ENCODE data around the gene GNAT3. TPM values are rescaled to one million over a fixed set of nuclear protein-coding genes. Genes with fewer than 3 reads are reported as not detected.

Gene GNAT3
- total RNA-seq: not detected in 2 replicates

DNA sequence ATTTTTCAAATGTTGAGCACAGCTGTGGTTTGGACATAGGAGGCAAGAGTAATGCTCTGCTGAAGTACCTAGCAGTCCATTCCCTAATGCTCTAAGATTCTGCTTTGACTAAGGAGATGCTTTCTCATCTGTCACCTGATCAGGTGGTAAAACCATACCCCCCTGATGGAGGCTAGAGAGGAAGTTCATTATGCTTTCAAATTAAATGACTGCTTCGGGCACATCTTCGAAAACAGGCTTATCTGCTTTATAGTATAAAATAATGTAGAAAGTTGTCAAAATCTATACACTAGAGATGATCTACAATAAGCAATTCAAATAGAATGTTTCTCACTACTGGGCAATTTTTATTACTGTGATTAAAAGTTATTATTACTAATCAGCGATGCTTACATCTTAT is at the start of gene GNAT3:
Gene GNAT3, minus strand, starts transcription at position 101 of the 400 bp plus-strand sequence. CDS start 138 bp downstream, outside the sequence.

Other genes starting within 250 kb of the GNAT3 start
- 7.5 and 8.9 TPM in 2 replicates for gene CD36, start 126.6 kb upstream of the GNAT3 start, total RNA-seq

Data from hair follicle dermal papilla cell (primary cell).